H9 (cell line): Measurements from ENCODE around the gene CCDC91. TPM values are rescaled to one million over a fixed set of nuclear protein-coding genes. Genes with fewer than 3 reads are reported as not detected.

ENCODE experiments used
- DNase-seq: peaks from one replicate; pipeline ENCODE4 v3.0.0-alpha.2; 2017
- H2AFZ ChIP-seq: one replicate; pipeline ENCODE4 v1.6.1; 2013; ENCODE audit warnings: mild to moderate bottlenecking, low read length, control low read depth, moderate library complexity
- H2AK5ac ChIP-seq: 2 replicates; pipeline ENCODE4 v1.6.1; 2013; ENCODE audit warnings: low read length, control low read depth, mixed read lengths; ENCODE audit not compliant: insufficient read length
- H2BK120ac ChIP-seq: one replicate; pipeline ENCODE4 v1.6.1; 2013; ENCODE audit warnings: low read depth, mild to moderate bottlenecking, low read length, control low read depth, inconsistent platforms; ENCODE audit not compliant: poor library complexity, severe bottlenecking
- H2BK12ac ChIP-seq: 2 replicates; pipeline ENCODE4 v1.6.1; 2013; ENCODE audit warnings: low read length, control low read depth, mixed read lengths, low read depth; ENCODE audit not compliant: insufficient read length
- H2BK15ac ChIP-seq: 2 replicates; pipeline ENCODE4 v1.6.1; 2013; ENCODE audit warnings: low read depth, low read length, control low read depth
- H2BK20ac ChIP-seq: one replicate; pipeline ENCODE4 v1.6.1; 2013; ENCODE audit warnings: low read depth, mild to moderate bottlenecking, low read length, control low read depth, inconsistent platforms; ENCODE audit not compliant: poor library complexity, severe bottlenecking
- H2BK5ac ChIP-seq: 2 replicates; pipeline ENCODE4 v1.6.1; 2013; ENCODE audit warnings: low read length, control low read depth, mixed read lengths; ENCODE audit not compliant: insufficient read length
- H3K14ac ChIP-seq: 2 replicates; pipeline ENCODE4 v1.6.1; 2013; ENCODE audit warnings: low read length, control low read depth; ENCODE audit not compliant: insufficient read depth
- H3K18ac ChIP-seq: 2 replicates; pipeline ENCODE4 v1.6.1; 2013; ENCODE audit warnings: low read depth, mild to moderate bottlenecking, mixed read lengths, low read length, control low read depth; ENCODE audit not compliant: insufficient read length
- H3K23ac ChIP-seq: 2 replicates; pipeline ENCODE4 v1.6.1; 2013; ENCODE audit warnings: low read length, control low read depth, mixed read lengths, low read depth; ENCODE audit not compliant: insufficient read length
- H3K23me2 ChIP-seq: 2 replicates; pipeline ENCODE4 v1.6.1; 2013; ENCODE audit warnings: low read depth, mild to moderate bottlenecking, mixed read lengths, low read length, control low read depth; ENCODE audit not compliant: insufficient read length, poor library complexity, severe bottlenecking
- H3K27ac ChIP-seq: 2 replicates; pipeline ENCODE4 v1.5.1; 2013; ENCODE audit warnings: low read length, control low read depth, mixed read lengths, low read depth; ENCODE audit not compliant: insufficient read length
- H3K27me3 ChIP-seq: 2 replicates; pipeline ENCODE4 v1.6.1; 2013; ENCODE audit warnings: low read length, control low read depth, inconsistent platforms; ENCODE audit not compliant: insufficient read depth
- H3K4ac ChIP-seq: 2 replicates; pipeline ENCODE4 v1.6.1; 2013; ENCODE audit warnings: low read depth, mild to moderate bottlenecking, control low read depth, inconsistent platforms, low read length, moderate library complexity
- H3K4me1 ChIP-seq: 2 replicates; pipeline ENCODE4 v1.6.1; 2013; ENCODE audit warnings: low read length, control low read depth, inconsistent platforms; ENCODE audit not compliant: insufficient read depth
- H3K4me2 ChIP-seq: 2 replicates; pipeline ENCODE4 v1.6.1; 2013; ENCODE audit warnings: low read length, control low read depth, mixed read lengths; ENCODE audit not compliant: insufficient read length, insufficient read depth
- H3K56ac ChIP-seq: 2 replicates; pipeline ENCODE4 v1.6.1; 2013; ENCODE audit warnings: low read depth, mild to moderate bottlenecking, mixed read lengths, low read length, control low read depth; ENCODE audit not compliant: insufficient read length
- H3K79me1 ChIP-seq: 2 replicates; pipeline ENCODE4 v1.6.1; 2013; ENCODE audit warnings: low read depth, mild to moderate bottlenecking, moderate library complexity, low read length, control low read depth, inconsistent platforms; ENCODE audit not compliant: insufficient read depth, poor library complexity, severe bottlenecking
- H3K79me2 ChIP-seq: 2 replicates; pipeline ENCODE4 v1.6.1; 2013; ENCODE audit warnings: low read length, control low read depth, inconsistent platforms; ENCODE audit not compliant: insufficient read depth
- H3K9ac ChIP-seq: 2 replicates; pipeline ENCODE4 v1.6.1; 2013; ENCODE audit warnings: low read length, control low read depth, mixed read lengths; ENCODE audit not compliant: insufficient read length; ENCODE audit errors: extremely low read depth
- H3K9me3 ChIP-seq: one replicate; pipeline ENCODE4 v1.6.1; 2013; ENCODE audit warnings: low read depth, low read length, inconsistent platforms; ENCODE audit not compliant: control insufficient read depth
- H3T11ph ChIP-seq: one replicate; pipeline ENCODE4 v1.6.1; 2013; ENCODE audit warnings: mild to moderate bottlenecking, low read length, control low read depth, inconsistent platforms
- H4K20me1 ChIP-seq: one replicate; pipeline ENCODE4 v1.6.1; 2013; ENCODE audit not compliant: control insufficient read depth, insufficient read length, insufficient read depth
- H4K5ac ChIP-seq: 2 replicates; pipeline ENCODE4 v1.6.1; 2013; ENCODE audit warnings: low read depth, mild to moderate bottlenecking, mixed read lengths, low read length, control low read depth; ENCODE audit not compliant: insufficient read length
- H4K8ac ChIP-seq: replicated peaks from 2 replicates; pipeline ENCODE4 v1.6.1; 2013; ENCODE audit warnings: low read length, control low read depth, mixed read lengths, low read depth; ENCODE audit not compliant: insufficient read length
- H4K91ac ChIP-seq: 2 replicates; pipeline ENCODE4 v1.6.1; 2013; ENCODE audit warnings: low read depth, mild to moderate bottlenecking, moderate library complexity, mixed read lengths, low read length, control low read depth; ENCODE audit not compliant: insufficient read length
- H3K27ac Mint-ChIP-seq, 3 experiments: 2 replicates in 2 of 3; 3 replicates in 1 of 3; pipeline ENCODE4 v1.8.0; 2020 to 2021; ENCODE audit warnings: mixed read lengths in 3 of 3, mild to moderate bottlenecking in 1 of 3, moderate library complexity in 1 of 3
- H3K27me3 Mint-ChIP-seq: 2 replicates; pipeline ENCODE4 v1.8.0; 2021; ENCODE audit warnings: low read depth, mild to moderate bottlenecking, moderate library complexity, mixed read lengths
- H3K36me3 Mint-ChIP-seq, 3 experiments: 2 replicates in 2 of 3; 3 replicates in 1 of 3; pipeline ENCODE4 v1.8.0; 2020 to 2021; ENCODE audit warnings: low read depth in 3 of 3, mixed read lengths in 3 of 3; ENCODE audit not compliant: insufficient read depth in 1 of 3
- H3K4me1 Mint-ChIP-seq, 2 experiments: 2 replicates each; pipeline ENCODE4 v1.8.0; 2020; ENCODE audit warnings: mixed read lengths in 2 of 2
- H3K4me3 Mint-ChIP-seq, 2 experiments: 2 replicates in 1 of 2; 3 replicates in 1 of 2; pipeline ENCODE4 v1.8.0; 2020 to 2021; ENCODE audit warnings: mild to moderate bottlenecking in 2 of 2, mixed read lengths in 2 of 2, moderate library complexity in 1 of 2
- H3K9me3 Mint-ChIP-seq, 2 experiments: 2 replicates in 1 of 2; 3 replicates in 1 of 2; pipeline ENCODE4 v1.8.0; 2020; ENCODE audit warnings: mild to moderate bottlenecking in 2 of 2, mixed read lengths in 2 of 2, moderate library complexity in 1 of 2
- WGBS: extraction: QIAGEN DNeasy Blood & Tissue Kit; methylation state at CpG from one replicate; pipeline ENCODE4 v1.1.7; 2013; ENCODE audit warnings: missing lambda C conversion rate, low lambda C conversion rate, mixed read lengths; ENCODE audit not compliant: insufficient read length; ENCODE audit errors: extremely low coverage; 5-methylcytosine and 5-hydroxymethylcytosine counted together
- total RNA-seq: library from RNA; stranded (reverse); gene quantifications from 2 replicates; pipeline ENCODE4 v1.2.1, GENCODE V29; 2021
- TF ChIP-seq, protein P1 (sequence below): fragments of 200-600 bp; sonication (generic); conservative IDR thresholded peaks from 3 replicates; pipeline ENCODE4 v1.8.0; 2021; ENCODE audit warnings: antibody characterized with exemption, mild to moderate bottlenecking

The CCDC91 gene
- total RNA-seq, 1 experiment from 2014 or later: 22.7 TPM

DNA sequence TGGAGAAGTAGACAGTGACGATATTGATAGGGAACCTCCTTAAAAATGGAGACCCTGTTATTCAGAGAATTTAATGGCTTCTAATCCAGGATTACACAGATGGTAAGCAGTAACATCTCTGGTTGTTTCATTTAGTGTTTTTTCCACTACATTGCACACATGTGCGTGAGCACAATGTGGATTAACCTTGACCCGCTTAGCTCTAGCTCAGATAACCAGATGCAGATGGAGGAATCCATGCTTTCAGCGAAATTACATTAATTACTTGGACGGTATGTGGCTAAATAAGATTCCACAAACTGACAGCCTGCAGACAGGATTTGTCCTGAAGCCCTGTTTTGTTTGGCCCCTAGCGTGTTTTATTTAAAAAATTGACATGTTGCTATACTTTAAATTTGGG is 378.4 kb downstream of the CCDC91 start:
- H3K23me2 ChIP-seq: no peaks in the 10 kb centered on the region
- no peak overlapping the region for H2AK5ac ChIP-seq
- no peak overlapping the region for H3K4me2 ChIP-seq
- no peak overlapping the region for H3K9ac ChIP-seq
- no peaks in the 10 kb centered on the region for H3K4me1 ChIP-seq
- H2BK5ac ChIP-seq: no peak overlapping the region
- no peaks in the 10 kb centered on the region for H3K27me3 Mint-ChIP-seq
- H3K27ac Mint-ChIP-seq: no peak overlapping the region
- no peak overlapping the region for H3K14ac ChIP-seq
- H3K9me3 Mint-ChIP-seq: peaks cover 0 to 3% of the 10 kb centered on the region in 2 experiments; a peak in 2 of 5 replicates
- H3K4me3 Mint-ChIP-seq: no peak overlapping the region
- no peak overlapping the region for H3K23ac ChIP-seq
- H3K9me3 ChIP-seq: no peaks in the 10 kb centered on the region
- H4K5ac ChIP-seq: no peak overlapping the region
- H3K27me3 ChIP-seq: no peaks in the 10 kb centered on the region
- TF ChIP-seq, protein P1, sequence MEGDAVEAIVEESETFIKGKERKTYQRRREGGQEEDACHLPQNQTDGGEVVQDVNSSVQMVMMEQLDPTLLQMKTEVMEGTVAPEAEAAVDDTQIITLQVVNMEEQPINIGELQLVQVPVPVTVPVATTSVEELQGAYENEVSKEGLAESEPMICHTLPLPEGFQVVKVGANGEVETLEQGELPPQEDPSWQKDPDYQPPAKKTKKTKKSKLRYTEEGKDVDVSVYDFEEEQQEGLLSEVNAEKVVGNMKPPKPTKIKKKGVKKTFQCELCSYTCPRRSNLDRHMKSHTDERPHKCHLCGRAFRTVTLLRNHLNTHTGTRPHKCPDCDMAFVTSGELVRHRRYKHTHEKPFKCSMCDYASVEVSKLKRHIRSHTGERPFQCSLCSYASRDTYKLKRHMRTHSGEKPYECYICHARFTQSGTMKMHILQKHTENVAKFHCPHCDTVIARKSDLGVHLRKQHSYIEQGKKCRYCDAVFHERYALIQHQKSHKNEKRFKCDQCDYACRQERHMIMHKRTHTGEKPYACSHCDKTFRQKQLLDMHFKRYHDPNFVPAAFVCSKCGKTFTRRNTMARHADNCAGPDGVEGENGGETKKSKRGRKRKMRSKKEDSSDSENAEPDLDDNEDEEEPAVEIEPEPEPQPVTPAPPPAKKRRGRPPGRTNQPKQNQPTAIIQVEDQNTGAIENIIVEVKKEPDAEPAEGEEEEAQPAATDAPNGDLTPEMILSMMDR: no peak
- DNase-seq: no peak
- no peak overlapping the region for H2BK15ac ChIP-seq
- H2AFZ ChIP-seq: no peak overlapping the region
- no peak overlapping the region for H3K4ac ChIP-seq
- H4K8ac ChIP-seq: no peak overlapping the region
- no CpG with 5 or more reads among the region's 6 CpGs for WGBS
- no peak overlapping the region for H3K18ac ChIP-seq
- no peaks in the 10 kb centered on the region for H3K4me1 Mint-ChIP-seq
- H3K27ac ChIP-seq: no peak overlapping the region
- no peak overlapping the region for H2BK120ac ChIP-seq
- H3K79me1 ChIP-seq: no peaks in the 10 kb centered on the region
- no peak overlapping the region for H3K56ac ChIP-seq
- H3K79me2 ChIP-seq: no peaks in the 10 kb centered on the region
- H4K20me1 ChIP-seq: no peaks in the 10 kb centered on the region
- H3T11ph ChIP-seq: no peak overlapping the region
- no peak overlapping the region for H2BK12ac ChIP-seq
- H4K91ac ChIP-seq: no peak overlapping the region
- H2BK20ac ChIP-seq: no peak overlapping the region
- no peaks in the 10 kb centered on the region for H3K36me3 Mint-ChIP-seq
